Inflammatory macrophage treated with lipopolysaccharide for 4 hours (primary cell): Measurements from ENCODE around the gene SOD3.
A peak's percentile ranks its signal among the peaks of the same experiment; 100 is the strongest.

Experiments
- DNase-seq: peaks from one replicate; pipeline ENCODE4 v3.0.0-alpha.2; 2020

Gene SOD3

GRCh38 chr4:24805566-24805965 lies 10.2 kb downstream of the SOD3 start:
- DNase-seq, result no peak

GRCh38 chr4:24806206-24806990 lies 11.0 kb downstream of the SOD3 start:
- DNase-seq, result no peak

- no peak for DNase-seq
Measured at GRCh38 chr4:24807611-24808010, 12.2 kb downstream of the SOD3 start.

- DNase-seq, result no peak
Measured at GRCh38 chr4:24808261-24808660, 12.9 kb downstream of the SOD3 start.

DNA sequence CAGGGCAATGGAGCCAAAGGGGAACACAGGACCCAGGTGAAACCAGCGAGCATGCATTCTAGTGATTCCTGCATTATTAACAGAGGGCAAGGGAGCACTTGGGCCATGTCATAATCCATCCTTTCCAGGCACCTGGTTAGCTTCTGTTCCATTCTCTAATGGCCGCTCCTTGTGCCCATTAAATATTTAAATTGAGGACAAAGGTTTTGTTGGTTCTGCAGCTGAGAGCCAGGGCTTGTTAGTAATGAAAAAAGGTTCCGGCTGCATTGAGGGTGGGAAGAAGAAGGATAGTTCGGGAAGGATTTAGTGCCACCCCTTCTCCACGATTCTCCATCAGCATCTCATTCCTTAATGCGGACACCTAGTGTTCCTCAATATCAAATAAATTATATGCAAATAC lies 13.6 kb downstream of the SOD3 start:
- no peak for DNase-seq

- DNase-seq, result no peak
Measured at GRCh38 chr4:24809376-24809775, 14.0 kb downstream of the SOD3 start.

- no peak for DNase-seq
Measured at GRCh38 chr4:24809815-24810405, 14.5 kb downstream of the SOD3 start.

GRCh38 chr4:24810871-24811631 lies 15.7 kb downstream of the SOD3 start:
- DNase-seq, result no peak

DNA sequence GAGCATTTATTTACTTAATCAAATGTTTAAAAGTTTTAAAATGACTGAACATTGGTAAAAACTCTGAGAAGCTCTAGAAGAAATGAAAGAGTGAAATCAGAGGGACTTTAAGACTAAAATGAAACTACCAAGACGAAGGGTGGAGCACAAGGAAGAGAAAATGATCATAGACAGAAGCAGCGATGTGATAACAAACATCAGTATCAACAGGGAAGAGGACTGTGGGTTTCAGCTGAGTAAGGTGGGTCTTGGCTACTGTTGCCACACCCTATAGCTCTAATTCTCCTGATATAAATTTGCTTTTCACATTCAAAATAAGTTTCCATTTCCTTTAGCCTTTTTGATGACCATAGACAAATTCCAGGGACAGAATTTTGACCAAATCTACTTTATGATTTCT lies 18.4 kb downstream of the SOD3 start:
- DNase-seq, result no peak

- no peak for DNase-seq
Measured at GRCh38 chr4:24816797-24817196, 21.4 kb downstream of the SOD3 start.

DNA sequence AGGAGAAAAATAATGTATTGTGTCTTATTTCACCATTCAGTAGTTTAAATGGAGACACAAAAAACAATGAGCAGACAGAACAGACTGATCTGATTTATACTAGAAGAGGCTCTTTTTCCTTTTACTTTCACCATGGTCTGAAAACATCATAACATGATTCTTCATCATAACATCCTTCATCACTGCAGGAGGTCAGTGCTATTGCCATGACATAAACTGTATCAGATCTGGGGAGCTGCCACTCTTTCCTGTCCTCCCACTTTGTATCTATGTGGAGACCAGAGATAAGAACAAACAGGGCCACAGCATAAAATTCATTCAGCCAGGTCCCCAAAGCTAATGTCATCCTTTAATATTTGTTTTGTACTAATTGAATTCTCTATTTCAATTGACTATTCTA lies 25.2 kb downstream of the SOD3 start:
- no peak for DNase-seq

- no peak for DNase-seq
Measured at GRCh38 chr4:24824720-24825119, 29.3 kb downstream of the SOD3 start.

DNA sequence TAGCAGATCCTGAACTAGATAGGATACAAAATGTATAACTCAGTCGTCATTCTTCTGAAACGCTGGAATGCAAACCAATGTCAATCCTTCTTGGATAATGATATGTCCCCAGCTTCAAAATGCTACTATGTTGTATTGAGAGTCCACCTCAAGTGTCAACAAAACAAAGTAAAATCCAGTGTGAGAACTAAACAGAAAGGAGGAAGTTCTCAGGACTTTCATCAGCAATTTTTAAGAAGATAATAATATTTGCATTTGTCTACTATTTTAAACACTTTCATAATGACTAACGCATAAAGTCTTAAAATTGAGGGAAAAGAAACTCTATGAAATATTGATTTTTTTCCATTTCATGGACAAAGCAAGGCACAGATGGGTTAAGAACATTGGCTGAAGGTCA lies 36.3 kb downstream of the SOD3 start:
- DNase-seq, result no peak

DNA sequence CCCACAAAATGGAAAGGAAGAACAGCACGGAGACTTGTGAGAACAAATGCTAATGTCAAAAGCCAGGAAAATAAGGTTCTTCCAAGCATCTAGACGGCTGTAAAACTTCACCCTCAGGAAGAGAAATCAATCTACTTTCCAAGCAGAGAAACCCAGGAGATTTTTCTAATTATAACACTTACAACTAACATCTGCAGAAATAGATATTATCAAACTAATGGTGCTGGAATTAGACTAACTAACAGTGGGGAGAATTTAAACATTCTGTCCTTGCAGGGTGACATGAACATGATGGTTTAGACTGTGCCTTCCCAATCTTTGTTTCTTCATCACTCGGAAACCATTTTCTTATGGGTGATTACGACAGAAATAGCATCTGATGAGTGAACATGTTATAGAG lies 40.3 kb downstream of the SOD3 start:
- no peak for DNase-seq

DNA sequence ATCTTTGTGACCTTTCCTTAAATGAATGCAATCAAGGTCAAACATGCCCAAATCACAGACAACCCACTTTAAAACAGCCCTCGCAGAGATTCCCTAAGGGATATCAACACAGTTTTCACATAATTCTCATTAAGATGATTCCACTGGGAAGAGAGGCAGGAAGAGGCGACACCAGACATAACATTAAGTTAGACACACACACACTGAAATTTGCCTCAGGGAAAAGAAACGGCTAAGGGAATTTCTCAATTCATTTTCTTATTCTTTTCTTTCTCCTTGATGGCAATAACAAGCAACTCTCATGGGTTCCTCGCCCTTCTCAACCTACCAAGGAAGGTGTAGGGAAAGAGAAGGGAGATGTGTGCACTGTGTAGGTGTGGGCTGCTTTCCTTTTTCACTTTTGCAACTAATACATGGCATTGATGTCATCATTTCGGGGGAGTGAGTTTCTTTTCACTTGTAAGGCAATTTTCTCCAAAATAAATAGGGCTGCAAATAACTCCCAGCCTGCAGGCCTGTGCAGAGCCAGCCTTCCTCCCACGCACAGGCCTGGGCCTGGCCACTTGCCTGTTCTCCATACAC lies 41.4 kb downstream of the SOD3 start:
- peak; percentile 28 for DNase-seq

DNA sequence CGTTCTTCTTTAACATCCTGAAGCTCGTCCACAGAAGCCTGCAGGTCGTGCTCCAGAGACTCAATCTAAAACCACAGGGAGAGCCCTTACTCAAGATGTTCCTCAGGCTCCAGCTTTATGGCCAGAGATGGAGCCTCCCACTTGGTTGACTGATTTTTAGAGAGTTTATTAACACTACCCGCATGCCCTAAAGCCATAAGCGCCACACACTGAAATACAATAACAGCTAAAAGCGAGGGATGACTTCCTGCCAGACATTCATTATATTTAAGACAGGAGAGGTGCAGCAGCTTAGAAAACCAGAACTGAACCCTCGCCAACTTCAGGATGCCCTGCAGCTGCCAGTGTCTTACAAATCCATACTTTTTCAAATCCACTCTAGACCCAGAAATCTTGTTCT lies 42.0 kb downstream of the SOD3 start:
- no peak for DNase-seq

DNA sequence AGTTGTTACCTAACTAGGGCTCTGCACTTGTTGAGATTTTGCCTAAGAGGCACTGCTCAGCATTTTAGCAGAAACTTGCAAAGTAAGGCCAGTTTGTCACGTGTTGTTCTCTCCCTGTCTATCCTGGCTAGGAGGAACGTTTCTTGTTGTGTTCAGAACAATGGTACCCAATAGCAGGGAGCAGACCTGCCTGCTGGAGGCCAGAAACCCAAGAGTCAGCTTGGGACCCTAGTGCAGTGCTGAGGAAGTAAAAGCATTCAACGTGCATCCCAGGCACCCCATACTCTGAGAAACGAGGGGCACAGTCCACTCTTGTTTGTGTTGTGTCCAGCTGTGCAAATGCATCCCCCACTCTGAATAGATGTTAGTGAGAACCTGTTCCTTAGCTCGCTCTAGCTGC lies 42.4 kb downstream of the SOD3 start:
- no peak for DNase-seq

GRCh38 chr4:24840362-24840761 lies 45.0 kb downstream of the SOD3 start:
- DNase-seq, result no peak

DNA sequence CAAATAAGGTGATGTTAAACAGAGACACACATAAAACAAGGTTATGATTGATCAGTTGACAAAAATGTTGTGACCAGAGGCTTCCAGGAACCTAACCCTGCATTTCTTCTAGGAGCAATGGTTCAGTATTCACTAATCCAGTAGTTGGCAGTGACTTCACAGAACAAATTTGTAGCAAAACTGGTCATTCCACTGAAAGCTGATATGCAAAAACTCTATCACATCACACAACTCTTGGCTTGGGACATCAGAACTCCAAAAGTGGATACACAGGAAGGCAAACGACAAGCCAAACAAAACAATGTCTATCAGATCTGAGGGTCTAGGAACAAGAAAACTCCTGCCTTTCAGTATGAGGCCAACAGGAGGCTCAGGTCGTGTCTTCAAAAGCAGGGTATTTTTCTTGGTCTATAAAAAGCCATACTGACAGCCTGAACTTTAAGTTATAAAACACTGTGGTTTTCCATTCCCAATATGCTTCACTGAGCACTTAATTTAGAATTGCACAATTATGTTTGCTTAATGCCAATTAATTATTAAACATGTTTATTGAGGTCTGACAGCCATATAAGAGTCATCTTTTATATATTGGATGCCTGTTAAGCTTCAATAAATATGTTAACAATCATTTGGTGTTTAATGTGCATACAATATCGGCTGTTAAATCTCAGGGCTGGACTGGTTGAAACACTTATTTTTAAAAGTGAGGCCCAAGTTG lies 45.6 kb downstream of the SOD3 start:
- no peak for DNase-seq

DNA sequence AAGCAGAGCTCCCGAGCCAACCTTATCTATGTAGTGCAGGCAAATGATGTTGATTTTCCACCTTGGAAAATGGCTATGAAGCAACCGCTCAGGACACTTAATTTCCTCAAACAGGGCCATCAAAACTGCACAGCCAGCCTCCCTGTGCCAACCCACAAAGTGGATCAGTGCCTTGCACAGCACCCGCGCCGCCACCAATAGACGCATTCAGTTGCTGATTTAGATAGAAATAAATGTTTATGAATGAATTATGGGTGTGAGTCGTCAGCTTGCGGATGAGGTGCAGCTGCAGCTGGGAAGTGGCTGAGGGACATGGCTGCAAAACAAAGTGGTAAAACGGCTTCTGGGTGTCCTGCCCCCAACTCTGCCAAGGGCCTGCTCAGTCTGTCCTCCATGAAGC lies 47.0 kb downstream of the SOD3 start:
- DNase-seq, result no peak

GRCh38 chr4:24843096-24843495 lies 47.7 kb downstream of the SOD3 start:
- no peak for DNase-seq

- DNase-seq, result no peak
Measured at GRCh38 chr4:24845132-24845531, 49.8 kb downstream of the SOD3 start.

DNA sequence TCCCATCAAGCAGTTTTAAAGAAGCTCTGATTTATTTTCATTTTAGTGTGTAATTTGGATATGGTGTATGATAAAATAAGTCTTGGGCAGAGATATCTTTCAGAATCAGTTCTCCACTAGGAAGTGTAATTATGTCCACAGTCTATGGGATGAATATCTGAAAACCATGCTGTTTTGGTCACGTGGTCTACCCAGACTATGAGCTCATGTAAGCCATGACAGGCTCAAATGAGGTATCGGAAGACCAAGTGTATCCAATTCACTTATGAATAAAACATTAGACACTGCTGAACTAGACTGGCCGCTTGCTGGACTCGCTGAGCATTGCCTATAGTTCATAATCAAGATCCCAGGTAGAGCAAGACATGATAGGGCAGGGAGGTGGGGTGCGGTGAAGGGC lies 50.5 kb downstream of the SOD3 start:
- DNase-seq, result no peak
